WTC11 (cell line): ENCODE data around the gene ARHGEF12. TPM values are rescaled to one million over a fixed set of nuclear protein-coding genes. Genes with fewer than 3 reads are reported as not detected.

Source experiments
- CREB1 ChIP-seq: sonication (generic); formaldehyde crosslinking; IDR thresholded peaks from 2 replicates; pipeline ENCODE4 v1.8.0; 2023; ENCODE audit warnings: mild to moderate bottlenecking, missing genetic modification reagents
- ELF4 ChIP-seq: sonication (generic); formaldehyde crosslinking; IDR thresholded peaks from 2 replicates; pipeline ENCODE4 v1.8.1; 2022; ENCODE audit warnings: low read depth, mild to moderate bottlenecking, moderate library complexity, missing genetic modification reagents
- ESRRA ChIP-seq: sonication (generic); formaldehyde crosslinking; IDR thresholded peaks from 2 replicates; pipeline ENCODE4 v1.8.1; 2022; ENCODE audit warnings: mild to moderate bottlenecking, missing genetic modification reagents, borderline replicate concordance
- FOXJ3 ChIP-seq: sonication (generic); formaldehyde crosslinking; IDR thresholded peaks from 2 replicates; pipeline ENCODE4 v1.9.0; 2021; ENCODE audit warnings: missing genetic modification reagents, mild to moderate bottlenecking, borderline replicate concordance
- FOXK1 ChIP-seq: sonication (generic); formaldehyde crosslinking; IDR thresholded peaks from 2 replicates; pipeline ENCODE4 v1.8.0; 2022; ENCODE audit warnings: mild to moderate bottlenecking, moderate library complexity, missing genetic modification reagents
- GABPB1 ChIP-seq: sonication (generic); formaldehyde crosslinking; IDR thresholded peaks from 2 replicates; pipeline ENCODE4 v1.8.1; 2023; ENCODE audit warnings: mild to moderate bottlenecking, missing genetic modification reagents
- JAZF1 ChIP-seq: fragments of 250-450 bp; sonication (Bioruptor Pico); IDR thresholded peaks from 2 replicates; pipeline ENCODE4 v1.9.0; 2021; ENCODE audit warnings: moderate library complexity, mild to moderate bottlenecking, inconsistent platforms
- KAT7 ChIP-seq: sonication (generic); formaldehyde crosslinking; IDR thresholded peaks from 2 replicates; pipeline ENCODE4 v1.8.1; 2023; ENCODE audit warnings: missing genetic modification reagents, mild to moderate bottlenecking, borderline replicate concordance
- MYBL2 ChIP-seq: sonication (generic); formaldehyde crosslinking; IDR thresholded peaks from 2 replicates; pipeline ENCODE4 v1.8.1; 2023; ENCODE audit warnings: mild to moderate bottlenecking, moderate library complexity, missing genetic modification reagents
- SP1 ChIP-seq: sonication (generic); formaldehyde crosslinking; conservative IDR thresholded peaks from 2 replicates; pipeline ENCODE4 v1.8.1; 2022; ENCODE audit warnings: missing genetic modification reagents
- total RNA-seq: library from RNA; stranded (reverse); gene quantifications from 3 replicates; pipeline ENCODE4 v1.2.3, GENCODE V29; 2021
- TF ChIP-seq, protein P1 (sequence below): fragments of 250-450 bp; sonication (Bioruptor Pico); conservative IDR thresholded peaks from 2 replicates; pipeline ENCODE4 v1.9.0; 2021; ENCODE audit warnings: mild to moderate bottlenecking
- TF ChIP-seq, protein P2 (sequence below): sonication (generic); formaldehyde crosslinking; IDR thresholded peaks from 2 replicates; pipeline ENCODE4 v1.8.0; 2023; ENCODE audit warnings: missing genetic modification reagents
- TF ChIP-seq, protein P3 (sequence below): sonication (generic); formaldehyde crosslinking; IDR thresholded peaks from 2 replicates; pipeline ENCODE4 v1.8.1; 2023; ENCODE audit warnings: mild to moderate bottlenecking, missing genetic modification reagents, moderate library complexity
- TF ChIP-seq, protein P4 (sequence below): fragments of 250-450 bp; sonication (Bioruptor Pico); IDR thresholded peaks from 2 replicates; pipeline ENCODE4 v1.9.0; 2021; ENCODE audit warnings: mild to moderate bottlenecking, borderline replicate concordance
- TF ChIP-seq, protein P5 (sequence below): sonication (generic); formaldehyde crosslinking; IDR thresholded peaks from 2 replicates; pipeline ENCODE4 v1.8.1; 2023; ENCODE audit warnings: mild to moderate bottlenecking, missing genetic modification reagents, borderline replicate concordance
- TF ChIP-seq, protein P6 (sequence below): fragments of 250-450 bp; sonication (Bioruptor Pico); IDR thresholded peaks from 2 replicates; pipeline ENCODE4 v1.9.0; 2021; ENCODE audit warnings: mild to moderate bottlenecking
- TF ChIP-seq, protein P7 (sequence below): fragments of 250-450 bp; sonication (Bioruptor Pico); IDR thresholded peaks from 2 replicates; pipeline ENCODE4 v1.8.0; 2021; ENCODE audit warnings: mild to moderate bottlenecking
- TF ChIP-seq, protein P8 (sequence below): fragments of 250-450 bp; sonication (Bioruptor Pico); IDR thresholded peaks from 2 replicates; pipeline ENCODE4 v2.1.2; 2022; ENCODE audit warnings: mild to moderate bottlenecking, moderate library complexity
- TF ChIP-seq, protein P9 (sequence below): sonication (generic); formaldehyde crosslinking; IDR thresholded peaks from 2 replicates; pipeline ENCODE4 v1.8.0; 2022; ENCODE audit warnings: mild to moderate bottlenecking, missing genetic modification reagents

The ARHGEF12 gene
- total RNA-seq, 1 experiment from 2014 or later, result 35.8 TPM

DNA sequence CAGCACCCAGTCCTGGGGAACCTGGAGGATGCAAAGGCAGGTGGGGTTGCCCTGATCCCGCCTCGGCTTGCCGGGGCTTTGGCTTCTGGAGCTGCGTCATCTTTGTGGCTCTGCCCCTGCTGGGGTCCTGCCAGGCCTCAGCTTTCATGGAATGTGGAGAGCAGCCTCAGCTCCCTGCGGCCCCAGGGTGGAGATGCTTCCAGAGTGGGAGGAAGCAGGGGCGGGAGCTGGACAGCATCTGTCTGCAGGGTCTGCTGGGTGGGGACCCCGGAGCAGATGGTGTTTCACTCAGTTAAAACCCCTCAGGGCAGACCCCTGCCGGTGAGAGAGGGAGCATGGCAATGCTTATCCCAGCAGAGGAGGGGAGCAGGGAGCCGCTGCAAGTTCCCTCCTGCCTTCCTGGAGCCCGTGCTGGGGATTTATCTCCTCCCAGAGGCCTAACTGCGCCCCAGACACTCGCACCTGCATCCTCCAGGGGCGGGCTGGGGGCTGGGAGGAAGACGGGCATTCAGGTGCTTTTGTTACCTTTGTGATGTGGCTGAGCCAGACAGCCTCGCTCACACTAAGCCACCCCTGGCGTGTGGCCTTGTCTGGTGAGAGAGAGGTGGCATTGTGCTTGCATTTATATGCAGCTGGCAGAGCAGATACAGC is 191.0 kb downstream of the ARHGEF12 start (continued):
- TF ChIP-seq ELF4 (CRISPR knock-in tag) (no peak), ESRRA (CRISPR knock-in tag) (no peak), GABPB1 (no peak), MYBL2 (CRISPR knock-in tag) (no peak), SP1 (CRISPR knock-in tag) (0 out of 2 replicates have a peak, but pooled peaks have one; percentile 52), FOXJ3 (CRISPR knock-in tag) (no peak), CREB1 (CRISPR knock-in tag) (0 out of 2 replicates have a peak, but pooled peaks have one; percentile 18), JAZF1 (CRISPR knock-in tag) (no peak), KAT7 (CRISPR knock-in tag) (no peak), FOXK1 (CRISPR knock-in tag) (peak; percentile 62; the same call in 1 of the 2 replicates)
- TF ChIP-seq, protein P1, sequence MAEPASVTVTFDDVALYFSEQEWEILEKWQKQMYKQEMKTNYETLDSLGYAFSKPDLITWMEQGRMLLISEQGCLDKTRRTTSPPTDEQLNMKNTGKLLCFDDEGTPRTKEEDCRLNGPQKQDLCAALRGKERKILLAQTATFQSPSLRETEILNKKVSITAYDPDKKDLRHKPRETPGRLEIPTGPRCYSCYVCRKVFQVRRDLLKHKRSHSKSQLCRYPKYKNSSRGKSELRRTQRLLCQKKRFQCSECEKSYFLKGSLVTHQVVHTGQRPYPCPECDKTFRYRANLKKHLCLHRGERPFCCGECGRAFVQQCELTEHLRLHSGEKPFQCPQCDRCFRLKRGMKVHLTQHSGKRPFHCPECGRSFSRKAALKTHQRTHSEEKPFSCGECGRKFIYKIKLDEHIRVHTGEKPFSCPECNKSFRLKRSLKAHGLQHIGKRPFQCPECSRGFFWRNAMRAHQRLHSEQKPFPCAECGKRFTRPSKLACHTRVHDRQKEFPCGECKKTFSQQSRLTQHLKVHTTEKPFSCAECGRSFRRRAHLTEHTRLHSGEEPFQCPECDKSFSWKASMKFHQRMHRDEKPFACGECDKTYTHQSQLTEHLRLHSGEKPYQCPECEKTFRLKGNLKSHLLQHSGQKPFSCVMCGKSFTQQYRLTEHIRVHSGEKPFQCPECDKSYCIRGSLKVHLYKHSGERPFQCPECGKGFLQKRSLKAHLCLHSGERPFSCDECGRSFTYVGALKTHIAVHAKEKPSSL (CRISPR knock-in tag), result no peak
- TF ChIP-seq, protein P2, sequence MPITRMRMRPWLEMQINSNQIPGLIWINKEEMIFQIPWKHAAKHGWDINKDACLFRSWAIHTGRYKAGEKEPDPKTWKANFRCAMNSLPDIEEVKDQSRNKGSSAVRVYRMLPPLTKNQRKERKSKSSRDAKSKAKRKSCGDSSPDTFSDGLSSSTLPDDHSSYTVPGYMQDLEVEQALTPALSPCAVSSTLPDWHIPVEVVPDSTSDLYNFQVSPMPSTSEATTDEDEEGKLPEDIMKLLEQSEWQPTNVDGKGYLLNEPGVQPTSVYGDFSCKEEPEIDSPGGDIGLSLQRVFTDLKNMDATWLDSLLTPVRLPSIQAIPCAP (CRISPR knock-in tag), result no peak
- TF ChIP-seq, protein P3, sequence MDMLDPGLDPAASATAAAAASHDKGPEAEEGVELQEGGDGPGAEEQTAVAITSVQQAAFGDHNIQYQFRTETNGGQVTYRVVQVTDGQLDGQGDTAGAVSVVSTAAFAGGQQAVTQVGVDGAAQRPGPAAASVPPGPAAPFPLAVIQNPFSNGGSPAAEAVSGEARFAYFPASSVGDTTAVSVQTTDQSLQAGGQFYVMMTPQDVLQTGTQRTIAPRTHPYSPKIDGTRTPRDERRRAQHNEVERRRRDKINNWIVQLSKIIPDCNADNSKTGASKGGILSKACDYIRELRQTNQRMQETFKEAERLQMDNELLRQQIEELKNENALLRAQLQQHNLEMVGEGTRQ (CRISPR knock-in tag), result no peak
- TF ChIP-seq, protein P4, sequence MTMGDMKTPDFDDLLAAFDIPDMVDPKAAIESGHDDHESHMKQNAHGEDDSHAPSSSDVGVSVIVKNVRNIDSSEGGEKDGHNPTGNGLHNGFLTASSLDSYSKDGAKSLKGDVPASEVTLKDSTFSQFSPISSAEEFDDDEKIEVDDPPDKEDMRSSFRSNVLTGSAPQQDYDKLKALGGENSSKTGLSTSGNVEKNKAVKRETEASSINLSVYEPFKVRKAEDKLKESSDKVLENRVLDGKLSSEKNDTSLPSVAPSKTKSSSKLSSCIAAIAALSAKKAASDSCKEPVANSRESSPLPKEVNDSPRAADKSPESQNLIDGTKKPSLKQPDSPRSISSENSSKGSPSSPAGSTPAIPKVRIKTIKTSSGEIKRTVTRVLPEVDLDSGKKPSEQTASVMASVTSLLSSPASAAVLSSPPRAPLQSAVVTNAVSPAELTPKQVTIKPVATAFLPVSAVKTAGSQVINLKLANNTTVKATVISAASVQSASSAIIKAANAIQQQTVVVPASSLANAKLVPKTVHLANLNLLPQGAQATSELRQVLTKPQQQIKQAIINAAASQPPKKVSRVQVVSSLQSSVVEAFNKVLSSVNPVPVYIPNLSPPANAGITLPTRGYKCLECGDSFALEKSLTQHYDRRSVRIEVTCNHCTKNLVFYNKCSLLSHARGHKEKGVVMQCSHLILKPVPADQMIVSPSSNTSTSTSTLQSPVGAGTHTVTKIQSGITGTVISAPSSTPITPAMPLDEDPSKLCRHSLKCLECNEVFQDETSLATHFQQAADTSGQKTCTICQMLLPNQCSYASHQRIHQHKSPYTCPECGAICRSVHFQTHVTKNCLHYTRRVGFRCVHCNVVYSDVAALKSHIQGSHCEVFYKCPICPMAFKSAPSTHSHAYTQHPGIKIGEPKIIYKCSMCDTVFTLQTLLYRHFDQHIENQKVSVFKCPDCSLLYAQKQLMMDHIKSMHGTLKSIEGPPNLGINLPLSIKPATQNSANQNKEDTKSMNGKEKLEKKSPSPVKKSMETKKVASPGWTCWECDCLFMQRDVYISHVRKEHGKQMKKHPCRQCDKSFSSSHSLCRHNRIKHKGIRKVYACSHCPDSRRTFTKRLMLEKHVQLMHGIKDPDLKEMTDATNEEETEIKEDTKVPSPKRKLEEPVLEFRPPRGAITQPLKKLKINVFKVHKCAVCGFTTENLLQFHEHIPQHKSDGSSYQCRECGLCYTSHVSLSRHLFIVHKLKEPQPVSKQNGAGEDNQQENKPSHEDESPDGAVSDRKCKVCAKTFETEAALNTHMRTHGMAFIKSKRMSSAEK (CRISPR knock-in tag), result no peak
- TF ChIP-seq, protein P5, sequence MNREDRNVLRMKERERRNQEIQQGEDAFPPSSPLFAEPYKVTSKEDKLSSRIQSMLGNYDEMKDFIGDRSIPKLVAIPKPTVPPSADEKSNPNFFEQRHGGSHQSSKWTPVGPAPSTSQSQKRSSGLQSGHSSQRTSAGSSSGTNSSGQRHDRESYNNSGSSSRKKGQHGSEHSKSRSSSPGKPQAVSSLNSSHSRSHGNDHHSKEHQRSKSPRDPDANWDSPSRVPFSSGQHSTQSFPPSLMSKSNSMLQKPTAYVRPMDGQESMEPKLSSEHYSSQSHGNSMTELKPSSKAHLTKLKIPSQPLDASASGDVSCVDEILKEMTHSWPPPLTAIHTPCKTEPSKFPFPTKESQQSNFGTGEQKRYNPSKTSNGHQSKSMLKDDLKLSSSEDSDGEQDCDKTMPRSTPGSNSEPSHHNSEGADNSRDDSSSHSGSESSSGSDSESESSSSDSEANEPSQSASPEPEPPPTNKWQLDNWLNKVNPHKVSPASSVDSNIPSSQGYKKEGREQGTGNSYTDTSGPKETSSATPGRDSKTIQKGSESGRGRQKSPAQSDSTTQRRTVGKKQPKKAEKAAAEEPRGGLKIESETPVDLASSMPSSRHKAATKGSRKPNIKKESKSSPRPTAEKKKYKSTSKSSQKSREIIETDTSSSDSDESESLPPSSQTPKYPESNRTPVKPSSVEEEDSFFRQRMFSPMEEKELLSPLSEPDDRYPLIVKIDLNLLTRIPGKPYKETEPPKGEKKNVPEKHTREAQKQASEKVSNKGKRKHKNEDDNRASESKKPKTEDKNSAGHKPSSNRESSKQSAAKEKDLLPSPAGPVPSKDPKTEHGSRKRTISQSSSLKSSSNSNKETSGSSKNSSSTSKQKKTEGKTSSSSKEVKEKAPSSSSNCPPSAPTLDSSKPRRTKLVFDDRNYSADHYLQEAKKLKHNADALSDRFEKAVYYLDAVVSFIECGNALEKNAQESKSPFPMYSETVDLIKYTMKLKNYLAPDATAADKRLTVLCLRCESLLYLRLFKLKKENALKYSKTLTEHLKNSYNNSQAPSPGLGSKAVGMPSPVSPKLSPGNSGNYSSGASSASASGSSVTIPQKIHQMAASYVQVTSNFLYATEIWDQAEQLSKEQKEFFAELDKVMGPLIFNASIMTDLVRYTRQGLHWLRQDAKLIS (CRISPR knock-in tag), result peak; percentile 56; the same call in 1 of the 2 replicates
- TF ChIP-seq, protein P6, sequence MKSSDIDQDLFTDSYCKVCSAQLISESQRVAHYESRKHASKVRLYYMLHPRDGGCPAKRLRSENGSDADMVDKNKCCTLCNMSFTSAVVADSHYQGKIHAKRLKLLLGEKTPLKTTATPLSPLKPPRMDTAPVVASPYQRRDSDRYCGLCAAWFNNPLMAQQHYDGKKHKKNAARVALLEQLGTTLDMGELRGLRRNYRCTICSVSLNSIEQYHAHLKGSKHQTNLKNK (CRISPR knock-in tag), result no peak
- TF ChIP-seq, protein P7, sequence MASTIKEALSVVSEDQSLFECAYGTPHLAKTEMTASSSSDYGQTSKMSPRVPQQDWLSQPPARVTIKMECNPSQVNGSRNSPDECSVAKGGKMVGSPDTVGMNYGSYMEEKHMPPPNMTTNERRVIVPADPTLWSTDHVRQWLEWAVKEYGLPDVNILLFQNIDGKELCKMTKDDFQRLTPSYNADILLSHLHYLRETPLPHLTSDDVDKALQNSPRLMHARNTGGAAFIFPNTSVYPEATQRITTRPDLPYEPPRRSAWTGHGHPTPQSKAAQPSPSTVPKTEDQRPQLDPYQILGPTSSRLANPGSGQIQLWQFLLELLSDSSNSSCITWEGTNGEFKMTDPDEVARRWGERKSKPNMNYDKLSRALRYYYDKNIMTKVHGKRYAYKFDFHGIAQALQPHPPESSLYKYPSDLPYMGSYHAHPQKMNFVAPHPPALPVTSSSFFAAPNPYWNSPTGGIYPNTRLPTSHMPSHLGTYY (CRISPR knock-in tag), result no peak
- TF ChIP-seq, protein P8, sequence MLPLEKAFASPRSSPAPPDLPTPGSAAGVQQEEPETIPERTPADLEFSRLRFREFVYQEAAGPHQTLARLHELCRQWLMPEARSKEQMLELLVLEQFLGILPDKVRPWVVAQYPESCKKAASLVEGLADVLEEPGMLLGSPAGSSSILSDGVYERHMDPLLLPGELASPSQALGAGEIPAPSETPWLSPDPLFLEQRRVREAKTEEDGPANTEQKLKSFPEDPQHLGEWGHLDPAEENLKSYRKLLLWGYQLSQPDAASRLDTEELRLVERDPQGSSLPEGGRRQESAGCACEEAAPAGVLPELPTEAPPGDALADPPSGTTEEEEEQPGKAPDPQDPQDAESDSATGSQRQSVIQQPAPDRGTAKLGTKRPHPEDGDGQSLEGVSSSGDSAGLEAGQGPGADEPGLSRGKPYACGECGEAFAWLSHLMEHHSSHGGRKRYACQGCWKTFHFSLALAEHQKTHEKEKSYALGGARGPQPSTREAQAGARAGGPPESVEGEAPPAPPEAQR (CRISPR knock-in tag), result no peak
- TF ChIP-seq, protein P9, sequence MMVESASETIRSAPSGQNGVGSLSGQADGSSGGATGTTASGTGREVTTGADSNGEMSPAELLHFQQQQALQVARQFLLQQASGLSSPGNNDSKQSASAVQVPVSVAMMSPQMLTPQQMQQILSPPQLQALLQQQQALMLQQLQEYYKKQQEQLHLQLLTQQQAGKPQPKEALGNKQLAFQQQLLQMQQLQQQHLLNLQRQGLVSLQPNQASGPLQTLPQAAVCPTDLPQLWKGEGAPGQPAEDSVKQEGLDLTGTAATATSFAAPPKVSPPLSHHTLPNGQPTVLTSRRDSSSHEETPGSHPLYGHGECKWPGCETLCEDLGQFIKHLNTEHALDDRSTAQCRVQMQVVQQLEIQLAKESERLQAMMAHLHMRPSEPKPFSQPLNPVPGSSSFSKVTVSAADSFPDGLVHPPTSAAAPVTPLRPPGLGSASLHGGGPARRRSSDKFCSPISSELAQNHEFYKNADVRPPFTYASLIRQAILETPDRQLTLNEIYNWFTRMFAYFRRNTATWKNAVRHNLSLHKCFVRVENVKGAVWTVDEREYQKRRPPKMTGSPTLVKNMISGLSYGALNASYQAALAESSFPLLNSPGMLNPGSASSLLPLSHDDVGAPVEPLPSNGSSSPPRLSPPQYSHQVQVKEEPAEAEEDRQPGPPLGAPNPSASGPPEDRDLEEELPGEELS (CRISPR knock-in tag), result peak; percentile 84; the same call in 1 of the 2 replicates
